H9 (cell line): ENCODE measurements around the gene FANCG. TPM values are rescaled to one million over a fixed set of nuclear protein-coding genes. Genes with fewer than 3 reads are reported as not detected.
A peak's percentile ranks its signal among the peaks of the same experiment; 100 is the strongest.

Experiments used
- DNase-seq: peaks from one replicate; pipeline ENCODE4 v3.0.0-alpha.2; 2017
- H2AFZ ChIP-seq: one replicate; pipeline ENCODE4 v1.6.1; 2013; ENCODE audit warnings: mild to moderate bottlenecking, low read length, control low read depth, moderate library complexity
- H2AK5ac ChIP-seq: 2 replicates; pipeline ENCODE4 v1.6.1; 2013; ENCODE audit warnings: low read length, control low read depth, mixed read lengths; ENCODE audit not compliant: insufficient read length
- H2BK120ac ChIP-seq: one replicate; pipeline ENCODE4 v1.6.1; 2013; ENCODE audit warnings: low read depth, mild to moderate bottlenecking, low read length, control low read depth, inconsistent platforms; ENCODE audit not compliant: poor library complexity, severe bottlenecking
- H2BK12ac ChIP-seq: 2 replicates; pipeline ENCODE4 v1.6.1; 2013; ENCODE audit warnings: low read length, control low read depth, mixed read lengths, low read depth; ENCODE audit not compliant: insufficient read length
- H2BK15ac ChIP-seq: 2 replicates; pipeline ENCODE4 v1.6.1; 2013; ENCODE audit warnings: low read depth, low read length, control low read depth
- H2BK20ac ChIP-seq: one replicate; pipeline ENCODE4 v1.6.1; 2013; ENCODE audit warnings: low read depth, mild to moderate bottlenecking, low read length, control low read depth, inconsistent platforms; ENCODE audit not compliant: poor library complexity, severe bottlenecking
- H2BK5ac ChIP-seq: 2 replicates; pipeline ENCODE4 v1.6.1; 2013; ENCODE audit warnings: low read length, control low read depth, mixed read lengths; ENCODE audit not compliant: insufficient read length
- H3K14ac ChIP-seq: 2 replicates; pipeline ENCODE4 v1.6.1; 2013; ENCODE audit warnings: low read length, control low read depth; ENCODE audit not compliant: insufficient read depth
- H3K18ac ChIP-seq: 2 replicates; pipeline ENCODE4 v1.6.1; 2013; ENCODE audit warnings: low read depth, mild to moderate bottlenecking, mixed read lengths, low read length, control low read depth; ENCODE audit not compliant: insufficient read length
- H3K23ac ChIP-seq: 2 replicates; pipeline ENCODE4 v1.6.1; 2013; ENCODE audit warnings: low read length, control low read depth, mixed read lengths, low read depth; ENCODE audit not compliant: insufficient read length
- H3K23me2 ChIP-seq: 2 replicates; pipeline ENCODE4 v1.6.1; 2013; ENCODE audit warnings: low read depth, mild to moderate bottlenecking, mixed read lengths, low read length, control low read depth; ENCODE audit not compliant: insufficient read length, poor library complexity, severe bottlenecking
- H3K27ac ChIP-seq: 2 replicates; pipeline ENCODE4 v1.5.1; 2013; ENCODE audit warnings: low read length, control low read depth, mixed read lengths, low read depth; ENCODE audit not compliant: insufficient read length
- H3K27me3 ChIP-seq: 2 replicates; pipeline ENCODE4 v1.6.1; 2013; ENCODE audit warnings: low read length, control low read depth, inconsistent platforms; ENCODE audit not compliant: insufficient read depth
- H3K4ac ChIP-seq: 2 replicates; pipeline ENCODE4 v1.6.1; 2013; ENCODE audit warnings: low read depth, mild to moderate bottlenecking, control low read depth, inconsistent platforms, low read length, moderate library complexity
- H3K4me1 ChIP-seq: 2 replicates; pipeline ENCODE4 v1.6.1; 2013; ENCODE audit warnings: low read length, control low read depth, inconsistent platforms; ENCODE audit not compliant: insufficient read depth
- H3K4me2 ChIP-seq: 2 replicates; pipeline ENCODE4 v1.6.1; 2013; ENCODE audit warnings: low read length, control low read depth, mixed read lengths; ENCODE audit not compliant: insufficient read length, insufficient read depth
- H3K56ac ChIP-seq: 2 replicates; pipeline ENCODE4 v1.6.1; 2013; ENCODE audit warnings: low read depth, mild to moderate bottlenecking, mixed read lengths, low read length, control low read depth; ENCODE audit not compliant: insufficient read length
- H3K79me1 ChIP-seq: 2 replicates; pipeline ENCODE4 v1.6.1; 2013; ENCODE audit warnings: low read depth, mild to moderate bottlenecking, moderate library complexity, low read length, control low read depth, inconsistent platforms; ENCODE audit not compliant: insufficient read depth, poor library complexity, severe bottlenecking
- H3K79me2 ChIP-seq: 2 replicates; pipeline ENCODE4 v1.6.1; 2013; ENCODE audit warnings: low read length, control low read depth, inconsistent platforms; ENCODE audit not compliant: insufficient read depth
- H3K9ac ChIP-seq: 2 replicates; pipeline ENCODE4 v1.6.1; 2013; ENCODE audit warnings: low read length, control low read depth, mixed read lengths; ENCODE audit not compliant: insufficient read length; ENCODE audit errors: extremely low read depth
- H3K9me3 ChIP-seq: one replicate; pipeline ENCODE4 v1.6.1; 2013; ENCODE audit warnings: low read depth, low read length, inconsistent platforms; ENCODE audit not compliant: control insufficient read depth
- H3T11ph ChIP-seq: one replicate; pipeline ENCODE4 v1.6.1; 2013; ENCODE audit warnings: mild to moderate bottlenecking, low read length, control low read depth, inconsistent platforms
- H4K20me1 ChIP-seq: one replicate; pipeline ENCODE4 v1.6.1; 2013; ENCODE audit not compliant: control insufficient read depth, insufficient read length, insufficient read depth
- H4K5ac ChIP-seq: 2 replicates; pipeline ENCODE4 v1.6.1; 2013; ENCODE audit warnings: low read depth, mild to moderate bottlenecking, mixed read lengths, low read length, control low read depth; ENCODE audit not compliant: insufficient read length
- H4K8ac ChIP-seq: replicated peaks from 2 replicates; pipeline ENCODE4 v1.6.1; 2013; ENCODE audit warnings: low read length, control low read depth, mixed read lengths, low read depth; ENCODE audit not compliant: insufficient read length
- H4K91ac ChIP-seq: 2 replicates; pipeline ENCODE4 v1.6.1; 2013; ENCODE audit warnings: low read depth, mild to moderate bottlenecking, moderate library complexity, mixed read lengths, low read length, control low read depth; ENCODE audit not compliant: insufficient read length
- H3K27ac Mint-ChIP-seq, 3 experiments: 2 replicates in 2 of 3; 3 replicates in 1 of 3; pipeline ENCODE4 v1.8.0; 2020 to 2021; ENCODE audit warnings: mixed read lengths in 3 of 3, mild to moderate bottlenecking in 1 of 3, moderate library complexity in 1 of 3
- H3K27me3 Mint-ChIP-seq: 2 replicates; pipeline ENCODE4 v1.8.0; 2021; ENCODE audit warnings: low read depth, mild to moderate bottlenecking, moderate library complexity, mixed read lengths
- H3K36me3 Mint-ChIP-seq, 3 experiments: 2 replicates in 2 of 3; 3 replicates in 1 of 3; pipeline ENCODE4 v1.8.0; 2020 to 2021; ENCODE audit warnings: low read depth in 3 of 3, mixed read lengths in 3 of 3; ENCODE audit not compliant: insufficient read depth in 1 of 3
- H3K4me1 Mint-ChIP-seq, 2 experiments: 2 replicates each; pipeline ENCODE4 v1.8.0; 2020; ENCODE audit warnings: mixed read lengths in 2 of 2
- H3K4me3 Mint-ChIP-seq, 2 experiments: 2 replicates in 1 of 2; 3 replicates in 1 of 2; pipeline ENCODE4 v1.8.0; 2020 to 2021; ENCODE audit warnings: mild to moderate bottlenecking in 2 of 2, mixed read lengths in 2 of 2, moderate library complexity in 1 of 2
- H3K9me3 Mint-ChIP-seq, 2 experiments: 2 replicates in 1 of 2; 3 replicates in 1 of 2; pipeline ENCODE4 v1.8.0; 2020; ENCODE audit warnings: mild to moderate bottlenecking in 2 of 2, mixed read lengths in 2 of 2, moderate library complexity in 1 of 2
- WGBS: extraction: QIAGEN DNeasy Blood & Tissue Kit; methylation state at CpG from one replicate; pipeline ENCODE4 v1.1.7; 2013; ENCODE audit warnings: missing lambda C conversion rate, low lambda C conversion rate, mixed read lengths; ENCODE audit not compliant: insufficient read length; ENCODE audit errors: extremely low coverage; 5-methylcytosine and 5-hydroxymethylcytosine counted together
- total RNA-seq: library from RNA; stranded (reverse); gene quantifications from 2 replicates; pipeline ENCODE4 v1.2.1, GENCODE V29; 2021
- TF ChIP-seq, protein P1 (sequence below): fragments of 200-600 bp; sonication (generic); conservative IDR thresholded peaks from 3 replicates; pipeline ENCODE4 v1.8.0; 2021; ENCODE audit warnings: antibody characterized with exemption, mild to moderate bottlenecking

The FANCG gene
- total RNA-seq, 1 experiment from 2014 or later, result 86.9 TPM

DNA sequence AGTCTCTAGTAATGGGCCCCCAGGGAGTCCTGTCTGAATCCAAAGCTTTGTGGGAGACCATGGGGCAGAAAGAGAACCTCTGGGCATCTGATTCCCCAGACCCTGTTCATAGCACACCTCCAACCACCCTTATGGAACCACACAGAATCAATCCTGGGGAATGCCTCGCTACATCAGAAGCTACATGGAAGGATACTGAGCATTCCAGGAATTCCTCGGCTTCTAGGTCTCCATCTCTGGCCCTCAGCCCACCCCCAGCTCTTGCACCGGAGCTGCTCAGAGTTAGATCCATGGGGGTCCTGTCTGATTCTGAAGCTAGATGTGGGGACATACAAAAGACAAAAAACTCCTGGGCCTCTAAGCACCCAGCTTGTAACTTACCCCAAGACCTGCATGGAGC, 35.7 kb downstream of the FANCG start:
- Histone ChIP-seq H3K4ac (no peak overlapping the region), H3K4me2 (no peak overlapping the region), H2AFZ (no peak overlapping the region), H3K4me1 (no peaks in the 10 kb centered on the region), H3K9ac (no peak overlapping the region), H2AK5ac (no peak overlapping the region), H2BK15ac (no peak overlapping the region), H2BK120ac (no peak overlapping the region), H3K79me1 (no peaks in the 10 kb centered on the region), H2BK5ac (no peak overlapping the region), H3K79me2 (no peaks in the 10 kb centered on the region), H2BK12ac (no peak overlapping the region), H2BK20ac (no peak overlapping the region), H3K27ac (no peak overlapping the region), H3K18ac (no peak overlapping the region), H4K5ac (no peak overlapping the region), H3K9me3 (no peaks in the 10 kb centered on the region), H3K27me3 (no peaks in the 10 kb centered on the region), H3K23ac (no peak overlapping the region), H3K23me2 (no peaks in the 10 kb centered on the region), H3T11ph (no peak overlapping the region), H3K14ac (no peak overlapping the region), H3K56ac (no peak overlapping the region), H4K20me1 (no peaks in the 10 kb centered on the region), H4K8ac (no peak overlapping the region), H4K91ac (no peak overlapping the region)
- peaks cover 10 to 37% (median 24%) of the 10 kb centered on the region in 3 experiments for H3K36me3 Mint-ChIP-seq
- H3K4me1 Mint-ChIP-seq, result peaks cover 17 to 21% of the 10 kb centered on the region in 2 experiments
- H3K27ac Mint-ChIP-seq, result 0 out of 7 replicates have a peak overlapping the region, but pooled peaks of 1 of the 3 experiments have one; percentile 38
- TF ChIP-seq, protein P1, sequence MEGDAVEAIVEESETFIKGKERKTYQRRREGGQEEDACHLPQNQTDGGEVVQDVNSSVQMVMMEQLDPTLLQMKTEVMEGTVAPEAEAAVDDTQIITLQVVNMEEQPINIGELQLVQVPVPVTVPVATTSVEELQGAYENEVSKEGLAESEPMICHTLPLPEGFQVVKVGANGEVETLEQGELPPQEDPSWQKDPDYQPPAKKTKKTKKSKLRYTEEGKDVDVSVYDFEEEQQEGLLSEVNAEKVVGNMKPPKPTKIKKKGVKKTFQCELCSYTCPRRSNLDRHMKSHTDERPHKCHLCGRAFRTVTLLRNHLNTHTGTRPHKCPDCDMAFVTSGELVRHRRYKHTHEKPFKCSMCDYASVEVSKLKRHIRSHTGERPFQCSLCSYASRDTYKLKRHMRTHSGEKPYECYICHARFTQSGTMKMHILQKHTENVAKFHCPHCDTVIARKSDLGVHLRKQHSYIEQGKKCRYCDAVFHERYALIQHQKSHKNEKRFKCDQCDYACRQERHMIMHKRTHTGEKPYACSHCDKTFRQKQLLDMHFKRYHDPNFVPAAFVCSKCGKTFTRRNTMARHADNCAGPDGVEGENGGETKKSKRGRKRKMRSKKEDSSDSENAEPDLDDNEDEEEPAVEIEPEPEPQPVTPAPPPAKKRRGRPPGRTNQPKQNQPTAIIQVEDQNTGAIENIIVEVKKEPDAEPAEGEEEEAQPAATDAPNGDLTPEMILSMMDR, result no peak
- H3K9me3 Mint-ChIP-seq, result no peaks in the 10 kb centered on the region
- H3K4me3 Mint-ChIP-seq, result no peak overlapping the region
- H3K27me3 Mint-ChIP-seq, result no peaks in the 10 kb centered on the region
- no CpG with 5 or more reads among the region's 3 CpGs for WGBS
- DNase-seq, result no peak
